ENCODE results near the gene SGCA.
A peak's percentile ranks its signal among the peaks of the same experiment; 100 is the strongest.

SGCA gene

GRCh38 chr17:50209472-50210239 is 43.9 kb downstream of the SGCA start:
- peak; percentile 94 for DNase-seq (ENCODE audit: low spot score)

- peak; percentile 88 for DNase-seq (ENCODE audit: low spot score)
Measured at GRCh38 chr17:50210240-50211225, 44.7 kb downstream of the SGCA start.

GRCh38 chr17:50211249-50212120 is 45.7 kb downstream of the SGCA start:
- no peak for DNase-seq (ENCODE audit: low spot score)

- DNase-seq (ENCODE audit: low spot score): peak; percentile 64
Measured at GRCh38 chr17:50212121-50212843, 46.5 kb downstream of the SGCA start.

- no peak for DNase-seq (ENCODE audit: low spot score)
Measured at GRCh38 chr17:50213026-50214022, 47.5 kb downstream of the SGCA start.

- DNase-seq (ENCODE audit: low spot score): no peak
Measured at GRCh38 chr17:50214976-50215760, 49.4 kb downstream of the SGCA start.

- DNase-seq (ENCODE audit: low spot score): no peak
Measured at GRCh38 chr17:50217591-50217990, 51.8 kb downstream of the SGCA start.

GRCh38 chr17:50218071-50218759 is 52.4 kb downstream of the SGCA start:
- DNase-seq (ENCODE audit: low spot score): no peak

GRCh38 chr17:50218771-50219315 is 53.0 kb downstream of the SGCA start:
- DNase-seq (ENCODE audit: low spot score): peak; percentile 45

- DNase-seq (ENCODE audit: low spot score): peak; percentile 74
Measured at GRCh38 chr17:50219342-50219741, 53.5 kb downstream of the SGCA start.

- DNase-seq (ENCODE audit: low spot score): peak; percentile 69
Measured at GRCh38 chr17:50219939-50220465, 54.2 kb downstream of the SGCA start.

- no peak for DNase-seq (ENCODE audit: low spot score)
Measured at GRCh38 chr17:50220811-50221210, 55.0 kb downstream of the SGCA start.

GRCh38 chr17:50221266-50221863 is 55.6 kb downstream of the SGCA start:
- DNase-seq (ENCODE audit: low spot score): peak; percentile 58

GRCh38 chr17:50221864-50222545 is 56.2 kb downstream of the SGCA start:
- DNase-seq (ENCODE audit: low spot score): peak; percentile 83

GRCh38 chr17:50222922-50223321 is 57.1 kb downstream of the SGCA start:
- no peak for DNase-seq (ENCODE audit: low spot score)
